NK-92 (cell line): Measurements from ENCODE around the gene PLPPR4.
"Not testable (repeated sequence)": the region's sequence is repeated elsewhere in the genome, so short reads cannot be mapped to it uniquely, and the experiment has no call there.

Experiments
- DNase-seq: peaks from one replicate; lab custom pipeline; 2025; ENCODE audit not compliant: unreplicated experiment; lab: John Stamatoyannopoulos, UW

PLPPR4 gene

DNA sequence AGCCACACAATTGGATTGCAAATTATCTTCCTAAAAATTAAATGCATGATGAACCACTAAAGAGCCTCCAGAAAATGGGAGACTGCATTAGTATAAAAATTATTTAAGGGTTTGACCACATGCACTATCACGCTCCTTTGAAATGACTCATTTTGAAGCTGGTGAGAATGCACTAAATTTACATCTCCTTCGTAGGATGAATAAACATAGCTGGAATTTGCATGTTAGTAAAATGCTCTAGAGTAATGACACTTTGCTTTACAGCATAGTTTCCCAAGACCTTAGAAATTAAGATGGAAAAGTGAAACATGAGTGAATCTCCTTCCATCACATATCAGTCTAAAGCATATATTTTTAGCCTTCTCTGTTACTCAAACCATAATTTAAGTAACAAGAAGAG is 2.4 kb downstream of the PLPPR4 start:
- DNase-seq: no peak

- no peak for DNase-seq
Measured at GRCh38 chr1:99268021-99268420, 3.7 kb downstream of the PLPPR4 start.

DNA sequence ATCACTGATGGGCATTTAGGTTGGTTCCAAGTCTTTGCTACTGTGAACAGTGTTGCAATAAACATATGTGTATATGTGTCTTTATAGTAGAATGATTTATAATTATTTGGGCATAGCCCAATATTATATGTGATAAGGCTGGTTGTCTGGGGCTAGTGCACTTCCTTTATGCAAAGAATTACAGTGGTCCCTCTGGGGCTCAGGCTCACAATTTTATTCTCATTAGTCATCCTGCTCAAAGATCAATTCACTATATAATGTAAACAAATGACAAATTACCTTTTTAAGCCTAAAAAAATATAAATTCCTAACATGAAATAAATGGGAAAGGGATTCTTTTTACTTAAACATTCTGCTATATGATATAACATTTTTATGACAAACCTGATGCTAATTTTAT is 5.0 kb downstream of the PLPPR4 start:
- no peak for DNase-seq

- no peak for DNase-seq
Measured at GRCh38 chr1:99270646-99271045, 6.4 kb downstream of the PLPPR4 start.

DNA sequence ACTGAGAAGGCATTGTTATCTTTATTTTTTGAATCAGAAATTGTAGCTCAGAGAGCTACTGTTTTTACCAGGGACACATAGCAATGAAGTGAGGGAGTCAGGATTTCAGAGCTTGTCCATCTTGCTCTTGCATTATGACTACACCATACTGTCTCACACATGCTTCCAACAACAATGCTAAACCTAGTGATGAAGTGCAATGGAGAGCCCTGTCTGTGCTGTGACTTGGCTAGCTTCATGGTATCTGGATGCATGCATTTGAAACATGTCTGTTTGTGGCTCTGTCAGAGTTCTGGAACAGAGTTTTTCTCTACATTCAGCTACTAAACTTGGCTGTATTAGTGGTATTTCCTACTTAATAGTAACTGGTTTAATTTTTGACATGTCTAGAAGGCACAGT is 7.0 kb downstream of the PLPPR4 start:
- DNase-seq: no peak

GRCh38 chr1:99277066-99277465 is 12.8 kb downstream of the PLPPR4 start:
- no peak for DNase-seq

GRCh38 chr1:99279525-99279924 is 15.2 kb downstream of the PLPPR4 start:
- no peak for DNase-seq

GRCh38 chr1:99281105-99281504 is 16.8 kb downstream of the PLPPR4 start:
- DNase-seq: no peak

DNA sequence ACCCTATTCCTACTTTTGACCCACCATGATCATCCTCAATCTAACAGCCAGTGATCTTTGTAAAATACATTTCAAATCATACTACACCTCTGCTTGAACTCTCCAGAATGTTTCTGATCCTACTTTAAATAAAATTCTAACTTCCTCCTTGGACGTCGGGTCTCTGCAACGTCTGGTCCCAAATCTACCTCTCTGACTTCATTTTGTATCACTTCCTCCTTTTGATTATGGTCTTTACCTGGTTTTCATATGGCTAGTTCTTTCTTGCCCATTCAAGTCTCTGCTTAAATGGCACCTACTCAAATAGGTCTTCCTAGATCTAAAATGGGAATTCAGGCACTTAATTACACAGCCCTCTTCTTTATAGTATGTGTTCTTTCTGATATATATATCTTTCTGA is 18.2 kb downstream of the PLPPR4 start:
- no peak for DNase-seq

DNA sequence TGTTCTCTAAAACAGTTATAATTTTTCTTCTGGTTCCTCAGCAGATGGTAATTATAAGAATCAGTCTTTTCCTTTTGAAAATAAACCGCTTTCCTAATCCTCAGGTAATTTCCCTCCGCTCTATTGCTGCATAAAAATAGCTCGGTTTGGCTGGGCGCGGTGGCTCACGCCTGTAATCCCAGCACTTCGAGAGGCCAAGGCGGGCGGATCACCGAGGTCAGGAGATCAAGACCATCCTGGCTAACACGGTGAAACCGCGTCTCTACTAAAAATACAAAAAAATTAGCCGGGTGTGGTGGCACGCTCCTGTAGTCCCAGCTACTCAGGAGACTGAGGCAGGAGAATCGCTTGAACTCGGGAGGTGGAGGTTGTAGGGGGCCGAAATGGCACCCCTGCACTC is 19.2 kb downstream of the PLPPR4 start:
- DNase-seq: not testable (repeated sequence)

DNA sequence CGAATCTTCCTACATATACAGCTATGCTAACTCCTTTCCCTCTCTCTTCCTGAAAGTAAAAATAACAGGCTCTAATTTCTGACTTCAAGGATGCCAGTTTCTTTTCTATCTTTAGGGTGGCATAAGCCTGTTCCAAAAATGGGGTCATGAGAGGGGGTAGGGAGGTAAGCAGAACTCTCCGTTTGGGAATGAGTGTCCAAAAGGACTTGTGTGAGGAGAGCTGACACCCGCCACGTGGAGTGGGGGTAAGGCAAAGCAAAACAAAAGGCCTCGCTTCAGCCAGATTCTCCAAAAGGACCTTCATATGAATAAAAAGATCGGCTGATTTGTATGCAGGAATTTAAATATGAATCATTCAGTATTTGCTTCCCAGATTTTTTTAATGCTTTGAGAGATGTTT is 28.6 kb downstream of the PLPPR4 start:
- no peak for DNase-seq

GRCh38 chr1:99297923-99298322 is 33.6 kb downstream of the PLPPR4 start:
- no peak for DNase-seq

- no peak for DNase-seq
Measured at GRCh38 chr1:99304725-99305282, 40.5 kb downstream of the PLPPR4 start.

DNA sequence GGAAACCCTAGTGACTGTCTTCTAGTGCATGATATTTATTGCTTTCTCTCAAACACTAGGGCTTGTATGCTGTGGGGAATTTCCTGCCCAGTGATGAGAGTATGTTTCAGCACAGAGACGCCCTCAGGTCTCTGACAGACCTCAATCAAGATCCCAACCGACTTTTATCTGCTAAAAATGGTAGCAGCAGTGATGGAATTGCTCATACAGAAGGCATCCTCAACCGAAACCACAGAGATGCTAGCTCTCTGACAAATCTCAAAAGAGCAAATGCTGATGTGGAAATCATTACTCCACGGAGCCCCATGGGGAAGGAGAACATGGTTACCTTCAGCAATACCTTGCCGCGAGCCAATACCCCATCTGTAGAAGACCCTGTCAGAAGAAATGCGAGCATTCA is 41.3 kb downstream of the PLPPR4 start:
- no peak for DNase-seq

DNA sequence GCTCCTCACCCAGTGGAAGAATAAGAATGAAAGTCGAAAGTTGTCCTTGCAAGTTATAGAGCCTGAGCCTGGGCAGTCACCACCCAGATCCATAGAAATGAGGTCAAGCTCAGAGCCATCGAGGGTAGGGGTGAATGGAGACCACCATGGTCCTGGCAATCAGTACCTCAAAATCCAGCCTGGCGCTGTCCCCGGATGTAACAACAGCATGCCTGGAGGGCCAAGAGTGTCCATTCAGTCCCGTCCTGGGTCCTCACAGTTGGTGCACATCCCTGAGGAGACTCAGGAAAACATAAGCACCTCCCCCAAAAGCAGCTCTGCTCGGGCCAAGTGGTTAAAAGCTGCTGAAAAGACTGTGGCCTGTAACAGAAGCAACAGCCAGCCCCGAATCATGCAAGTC is 41.8 kb downstream of the PLPPR4 start:
- DNase-seq: no peak

DNA sequence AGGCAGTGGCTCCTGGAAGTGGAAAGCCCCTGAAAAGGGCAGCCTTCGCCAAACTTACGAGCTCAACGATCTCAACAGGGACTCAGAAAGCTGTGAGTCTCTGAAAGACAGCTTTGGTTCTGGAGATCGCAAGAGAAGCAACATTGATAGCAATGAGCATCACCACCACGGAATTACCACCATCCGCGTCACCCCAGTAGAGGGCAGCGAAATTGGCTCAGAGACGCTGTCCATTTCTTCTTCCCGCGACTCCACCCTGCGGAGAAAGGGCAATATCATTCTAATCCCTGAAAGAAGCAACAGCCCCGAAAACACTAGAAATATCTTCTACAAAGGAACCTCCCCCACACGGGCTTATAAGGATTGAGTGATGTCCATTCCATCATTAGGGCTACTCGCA is 42.4 kb downstream of the PLPPR4 start:
- no peak for DNase-seq

- no peak for DNase-seq
Measured at GRCh38 chr1:99315305-99315704, 51.0 kb downstream of the PLPPR4 start.

DNA sequence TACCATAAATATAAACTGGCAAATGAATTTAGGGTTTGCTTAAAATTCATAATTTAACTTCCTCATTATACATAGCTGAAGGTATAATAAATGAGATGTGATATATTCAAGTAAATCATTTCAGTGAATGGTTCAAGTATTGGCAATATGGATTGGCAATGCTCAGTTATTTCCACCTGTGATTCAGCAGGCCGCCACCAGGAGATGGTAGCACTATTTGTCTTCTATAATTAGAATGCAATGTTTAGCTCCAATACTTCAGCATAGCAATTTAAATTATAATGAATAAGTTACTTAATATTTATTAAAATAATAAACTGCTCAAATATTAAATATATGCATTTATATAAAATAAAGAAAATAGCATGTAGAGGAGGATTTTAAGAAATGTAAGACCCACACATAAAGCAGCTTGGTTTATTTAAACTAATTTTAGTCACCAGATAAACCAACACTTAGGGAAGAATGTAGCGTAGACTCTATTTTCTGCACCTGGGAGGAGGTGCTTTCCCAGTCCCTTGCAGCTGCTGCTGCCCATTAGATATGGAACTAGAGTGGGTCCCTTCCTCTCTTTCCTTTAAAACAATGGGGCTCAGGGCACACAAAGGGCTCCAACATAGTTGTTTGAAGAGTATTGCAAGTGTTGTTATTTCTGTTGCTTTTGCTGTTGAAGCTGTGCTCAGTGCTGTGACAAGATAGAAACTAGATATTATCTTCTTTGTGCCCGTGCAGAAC is 62.1 kb downstream of the PLPPR4 start:
- DNase-seq: no peak

- DNase-seq: no peak
Measured at GRCh38 chr1:99327357-99327756, 63.1 kb downstream of the PLPPR4 start.

GRCh38 chr1:99328171-99328570 is 63.9 kb downstream of the PLPPR4 start:
- no peak for DNase-seq

GRCh38 chr1:99331083-99331482 is 66.8 kb downstream of the PLPPR4 start:
- no peak for DNase-seq

- no peak for DNase-seq
Measured at GRCh38 chr1:99331636-99332035, 67.3 kb downstream of the PLPPR4 start.

GRCh38 chr1:99332561-99332960 is 68.3 kb downstream of the PLPPR4 start:
- DNase-seq: no peak
